ENCODE results near the gene KAZN.

Gene KAZN

DNA sequence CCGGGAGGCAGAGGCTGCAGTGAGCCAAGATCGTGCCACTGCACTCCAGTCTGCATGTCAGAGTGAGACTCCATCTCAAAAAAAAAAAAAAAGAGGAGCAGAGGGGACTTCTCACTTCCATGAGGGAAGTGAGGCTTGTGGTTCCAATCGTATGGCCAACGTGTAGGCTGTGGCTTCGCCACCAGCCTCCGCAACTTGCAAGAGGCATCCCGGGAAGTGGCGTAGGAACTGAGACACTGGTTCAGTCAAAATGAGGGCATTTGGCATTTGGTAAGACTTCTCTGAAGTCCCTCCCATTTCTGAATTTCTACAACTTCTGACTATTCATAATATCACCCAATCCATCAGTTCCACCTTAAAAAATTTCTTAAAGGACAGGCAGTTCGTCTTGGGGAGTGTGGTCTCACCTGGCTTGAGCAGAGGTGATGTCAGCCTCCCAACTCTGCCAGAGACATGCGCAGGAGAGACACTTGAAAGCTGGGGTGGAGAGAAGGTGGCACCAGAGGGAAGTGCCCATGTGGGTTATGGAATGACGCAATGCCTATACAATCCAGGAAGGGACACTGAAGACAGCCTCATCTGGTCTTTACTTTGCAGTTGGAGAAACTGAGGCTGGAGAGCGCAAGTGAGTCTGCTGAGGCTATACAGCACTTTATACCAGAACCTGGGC, 17.2 kb downstream of the KAZN start:
- no peak for DNase-seq

DNA sequence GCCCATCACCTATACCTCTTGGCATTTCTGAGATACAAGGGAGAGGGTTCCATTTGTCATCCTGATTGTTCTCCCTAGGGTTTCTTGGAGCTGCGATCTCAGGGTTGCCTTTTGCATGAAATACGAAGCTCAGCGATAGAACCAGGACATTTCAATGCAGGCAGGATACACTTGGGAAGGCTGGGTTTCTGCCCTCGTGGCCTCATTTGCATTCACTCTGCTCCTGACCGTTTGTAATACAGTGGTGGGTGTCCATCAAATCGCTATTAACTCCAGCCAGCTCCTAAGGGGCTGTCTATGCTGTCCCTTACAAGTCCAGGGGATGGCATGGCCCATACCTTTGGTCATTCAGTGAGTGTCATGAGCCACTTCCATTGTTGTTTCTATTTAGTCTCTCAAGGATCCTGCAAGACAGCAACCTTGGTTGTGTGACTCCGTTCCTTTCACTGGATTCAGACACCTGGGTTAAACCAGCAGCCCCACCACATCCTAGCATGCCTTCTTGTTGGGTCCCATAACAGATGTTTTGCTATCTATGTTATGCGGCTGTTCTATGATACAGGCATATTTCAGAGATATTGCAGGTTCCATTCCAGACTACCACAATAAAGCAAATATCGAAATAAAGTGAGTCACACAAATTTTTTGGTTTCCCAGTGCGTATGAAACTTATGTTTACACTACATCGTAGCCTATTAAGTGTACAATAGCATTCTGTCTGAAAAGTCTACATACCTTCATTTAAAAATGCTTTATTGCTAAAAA, 18.3 kb downstream of the KAZN start:
- no peak for DNase-seq

DNA sequence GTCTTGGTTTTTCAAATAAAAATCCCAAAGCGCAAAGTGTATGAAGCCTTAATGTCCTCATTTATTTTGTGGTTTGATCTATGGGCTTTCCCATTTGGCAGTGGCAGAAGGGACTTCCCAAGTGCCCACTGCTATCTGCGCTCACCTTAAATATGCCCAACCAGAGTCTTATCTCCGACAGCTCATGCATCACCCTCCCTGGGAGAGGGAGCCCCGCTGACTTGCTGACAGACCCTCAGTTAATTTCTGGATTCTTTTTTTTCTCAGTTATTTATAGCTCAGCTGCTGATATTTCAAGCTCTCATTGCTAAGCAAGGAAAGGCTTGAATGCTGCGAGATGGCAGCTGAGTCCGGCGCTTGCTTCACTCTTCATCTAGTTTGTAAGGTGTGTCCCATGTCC, 19.3 kb downstream of the KAZN start:
- DNase-seq = no peak

DNA sequence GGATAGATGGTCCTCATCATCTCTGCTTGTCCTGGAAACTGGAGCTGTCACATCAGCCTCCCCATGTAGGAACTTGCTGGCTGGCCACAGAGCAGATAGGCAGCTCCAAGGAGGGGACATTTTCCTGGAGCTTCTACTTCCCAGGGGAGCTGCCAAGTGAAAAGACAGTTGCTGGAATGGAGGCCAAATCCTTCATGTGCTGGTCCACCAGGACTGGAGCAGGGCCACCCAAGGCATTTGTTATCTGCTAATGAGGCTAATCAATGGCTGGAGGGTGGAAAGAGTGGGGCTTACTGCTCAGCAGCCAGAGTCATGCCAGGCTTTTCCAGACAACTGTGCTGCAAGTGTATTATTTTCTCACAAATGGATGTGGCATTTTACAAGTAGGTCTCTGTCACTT, 22.5 kb downstream of the KAZN start:
- DNase-seq = no peak

DNA sequence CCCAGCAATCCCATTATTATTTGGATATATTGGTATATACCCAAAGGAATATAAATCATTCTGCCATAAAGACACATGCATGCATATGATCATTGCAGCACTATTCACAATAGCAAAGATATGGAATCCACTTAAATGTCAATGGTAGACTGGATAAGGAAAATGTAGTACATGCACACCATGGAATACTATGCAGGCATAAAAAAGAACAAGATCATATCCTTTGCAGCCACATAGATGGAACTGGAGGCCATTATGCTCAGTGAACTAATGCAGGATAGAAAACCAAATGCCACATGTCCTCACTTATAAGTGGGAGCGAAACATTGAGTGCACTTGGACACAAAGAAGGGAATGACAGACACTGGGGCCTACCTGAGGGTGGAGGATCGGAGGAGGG, 24.6 kb downstream of the KAZN start:
- DNase-seq = no peak

DNA sequence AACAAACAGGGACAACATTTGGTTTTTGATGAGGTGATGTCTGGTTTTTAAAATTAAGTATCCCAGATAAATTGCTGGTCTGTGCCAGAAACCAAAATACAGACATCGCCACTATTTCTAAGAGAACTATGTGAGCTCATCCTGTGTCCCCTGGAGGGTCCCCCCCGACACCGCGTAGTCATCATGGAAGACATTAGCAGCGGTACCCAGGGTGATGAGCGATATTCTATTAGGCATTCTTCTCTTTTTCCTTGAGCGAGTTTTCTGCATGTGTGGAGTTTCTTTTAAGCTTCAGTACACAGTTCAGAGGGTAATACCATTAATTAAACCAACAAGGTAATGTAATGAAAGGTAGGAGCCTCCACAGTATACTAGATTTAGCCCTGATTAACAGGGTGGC, 26.5 kb downstream of the KAZN start:
- DNase-seq = no peak

DNA sequence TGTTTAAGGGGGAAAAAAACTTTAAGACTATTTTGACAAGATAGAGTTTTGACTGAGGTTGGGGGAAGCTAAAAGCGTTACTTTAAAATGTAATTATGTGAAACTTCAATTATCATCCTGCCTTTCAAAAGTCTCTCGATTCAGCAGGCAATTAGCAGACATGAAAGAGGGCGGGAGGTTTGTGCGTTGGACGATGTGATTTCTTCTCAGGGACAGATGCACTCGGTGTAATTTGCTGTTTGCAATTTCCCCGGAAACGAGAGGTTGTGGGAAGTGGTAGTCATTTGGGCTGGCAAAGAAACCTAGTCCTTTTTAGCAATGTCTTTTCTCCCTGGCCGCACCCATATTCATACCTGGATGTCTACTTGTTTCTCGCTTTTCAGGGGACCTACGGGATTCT, 27.1 kb downstream of the KAZN start:
- DNase-seq = no peak

DNA sequence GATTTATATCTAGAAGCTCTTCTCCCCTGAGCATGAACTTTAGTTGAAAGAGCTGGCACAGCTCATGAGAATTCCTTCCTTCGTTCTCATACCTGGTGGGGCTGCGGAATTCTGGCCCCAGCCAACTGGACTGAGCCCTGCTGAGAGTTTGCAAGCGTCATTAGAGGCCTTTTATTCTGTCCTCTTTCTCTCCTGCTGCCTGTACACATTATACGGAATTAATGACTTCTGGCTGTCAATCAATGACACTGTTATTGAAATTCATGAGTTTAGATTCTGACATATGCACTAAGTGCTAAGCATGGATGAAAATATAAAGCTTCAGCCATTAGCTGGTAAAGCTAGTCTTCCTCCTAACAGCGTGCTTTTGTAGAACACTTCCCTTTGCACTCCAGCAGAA, 27.5 kb downstream of the KAZN start:
- DNase-seq = no peak

DNA sequence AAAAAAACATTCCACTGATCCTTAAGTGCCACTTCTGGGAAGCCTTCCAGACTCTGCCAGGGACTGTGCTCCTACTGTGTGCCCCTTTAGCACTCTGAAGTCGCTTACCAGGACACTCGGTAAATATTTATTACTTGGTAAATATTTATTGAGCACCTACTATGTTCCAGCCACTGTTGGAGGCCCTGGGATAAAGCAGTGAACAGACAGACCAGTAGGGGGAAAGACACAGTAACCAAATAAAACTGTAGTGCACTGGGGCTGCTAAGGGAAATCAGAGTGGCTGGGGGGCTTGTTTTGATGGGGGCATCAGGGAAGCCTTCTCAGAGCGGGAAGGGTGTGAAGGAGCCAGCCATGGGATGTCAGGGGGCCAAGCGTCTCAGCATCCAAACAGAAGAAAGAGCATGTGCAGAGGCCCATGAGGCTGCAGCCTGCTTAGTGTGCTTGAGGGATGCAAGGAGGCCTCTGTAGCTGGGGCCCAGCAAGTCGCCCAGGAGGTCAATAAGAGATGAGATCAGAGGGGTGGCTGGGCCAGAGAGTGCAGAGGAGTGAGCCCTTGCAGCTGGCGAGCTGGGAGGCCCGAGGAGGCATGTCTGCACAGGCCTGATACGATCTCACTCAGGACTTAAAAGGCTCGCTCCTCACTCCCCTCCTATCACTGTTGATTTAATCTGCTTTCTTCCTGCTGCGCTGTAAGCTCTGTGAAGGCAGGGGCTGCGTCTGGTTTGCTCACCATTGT, 28.6 kb downstream of the KAZN start:
- no peak for DNase-seq

DNA sequence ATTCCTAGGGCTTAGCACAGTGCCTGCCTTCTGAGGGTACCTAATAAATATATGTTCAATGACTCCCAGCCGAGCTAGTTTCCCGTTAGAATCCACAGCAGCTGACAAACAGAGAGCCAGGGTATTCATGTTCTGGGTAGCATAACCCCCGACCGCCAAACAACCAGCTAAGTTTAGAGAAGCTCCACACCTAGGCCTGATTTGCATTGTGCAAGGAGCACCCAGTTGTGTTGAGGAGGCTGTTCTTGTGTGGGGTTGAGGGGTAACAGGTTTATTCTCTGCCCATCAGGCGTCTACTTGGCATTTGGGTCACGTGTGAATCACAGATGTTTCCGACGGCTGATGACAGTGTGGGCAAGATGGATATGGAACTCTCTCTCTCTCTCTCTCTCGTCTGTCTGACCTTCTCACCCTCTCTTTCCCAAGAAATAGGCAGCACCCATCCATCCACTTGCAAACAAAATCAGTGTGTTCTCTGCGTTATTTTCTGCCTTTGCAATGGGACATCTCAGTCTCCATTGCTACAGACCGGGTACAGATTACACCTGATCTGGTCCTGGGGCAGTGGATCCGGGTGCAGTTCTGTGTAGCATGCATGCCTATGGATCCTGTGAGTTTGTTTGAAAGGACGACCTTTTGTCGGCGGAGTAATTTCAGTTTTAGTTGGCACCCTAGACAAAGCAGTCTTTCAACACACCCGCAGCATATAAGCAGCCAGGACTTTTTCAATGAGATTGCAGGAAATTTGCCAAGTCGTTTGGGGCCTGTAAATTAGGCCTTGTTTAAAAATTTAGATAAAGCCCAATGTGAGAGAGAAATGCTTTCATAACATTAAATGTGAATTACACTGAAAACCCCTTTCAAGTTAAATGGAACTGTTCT, 29.4 kb downstream of the KAZN start:
- DNase-seq = no peak

DNA sequence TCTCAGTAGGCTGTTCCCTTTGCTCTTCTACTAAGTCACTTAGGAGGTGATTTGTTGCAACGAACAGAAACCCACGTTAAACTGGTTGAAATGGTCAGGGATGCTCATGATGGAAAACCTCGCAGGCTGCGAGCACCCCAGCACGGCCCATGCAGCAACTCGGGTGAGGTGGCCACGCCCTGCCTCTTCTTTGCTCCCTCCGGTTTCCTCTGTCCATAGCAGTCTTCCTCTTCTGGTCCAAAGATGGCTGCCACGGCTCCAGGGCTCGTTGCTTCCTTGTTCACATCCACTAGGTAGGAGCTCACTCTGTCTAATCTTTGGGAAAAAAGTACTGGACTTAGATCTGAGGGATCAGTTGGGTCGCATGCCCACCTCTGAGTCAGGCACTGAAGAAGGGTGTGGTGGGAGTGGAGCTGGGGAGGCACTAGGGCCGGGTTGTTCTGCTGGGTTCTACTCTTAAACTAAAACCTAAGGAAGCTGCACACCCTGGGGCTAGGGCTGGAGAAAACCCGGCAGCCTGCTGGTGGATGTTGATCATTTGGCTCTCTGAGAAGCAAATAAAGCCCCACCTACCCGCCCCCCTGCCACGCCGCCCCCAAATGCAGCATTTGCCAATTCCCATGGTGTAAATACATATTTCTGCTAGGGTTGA, 31.0 kb downstream of the KAZN start:
- no peak for DNase-seq

DNA sequence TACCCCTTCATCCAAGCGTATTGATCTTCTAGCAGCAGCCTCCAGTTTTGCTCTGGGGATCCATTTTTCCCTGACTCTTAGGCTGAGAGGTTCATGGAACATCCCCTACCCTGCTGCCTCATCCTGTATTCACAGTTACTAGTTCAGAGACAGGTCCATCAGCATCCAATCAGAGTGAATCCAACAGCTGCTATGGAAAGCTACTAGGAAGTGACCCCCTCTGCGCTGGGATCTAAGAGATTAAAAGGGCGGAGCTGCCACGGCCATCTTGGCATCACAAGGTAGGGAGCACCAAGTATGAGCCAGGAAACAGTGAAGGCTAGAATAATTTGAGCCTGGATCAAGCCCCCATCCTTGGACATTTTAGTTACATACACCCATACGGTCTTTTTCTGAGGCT, 32.5 kb downstream of the KAZN start:
- DNase-seq = no peak

DNA sequence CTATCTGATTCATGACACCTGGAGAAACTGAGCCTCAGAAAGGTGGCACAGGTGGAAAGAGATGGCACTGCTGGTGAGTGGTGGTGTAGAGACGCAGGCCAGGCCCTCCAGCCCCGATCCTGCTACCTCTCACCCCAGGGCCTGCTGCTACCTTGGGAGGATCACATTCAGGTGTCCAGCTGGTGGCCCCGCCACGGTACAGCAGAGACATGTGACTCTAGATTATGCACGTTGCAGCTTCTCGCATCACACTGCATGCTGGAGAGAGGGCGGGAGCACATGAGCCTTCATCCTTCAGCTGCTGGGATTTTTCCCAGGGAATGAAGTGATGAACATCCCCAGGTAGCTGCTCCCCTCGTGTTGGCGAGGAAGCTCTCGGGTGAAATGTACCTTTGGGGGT, 32.9 kb downstream of the KAZN start:
- DNase-seq = no peak

DNA sequence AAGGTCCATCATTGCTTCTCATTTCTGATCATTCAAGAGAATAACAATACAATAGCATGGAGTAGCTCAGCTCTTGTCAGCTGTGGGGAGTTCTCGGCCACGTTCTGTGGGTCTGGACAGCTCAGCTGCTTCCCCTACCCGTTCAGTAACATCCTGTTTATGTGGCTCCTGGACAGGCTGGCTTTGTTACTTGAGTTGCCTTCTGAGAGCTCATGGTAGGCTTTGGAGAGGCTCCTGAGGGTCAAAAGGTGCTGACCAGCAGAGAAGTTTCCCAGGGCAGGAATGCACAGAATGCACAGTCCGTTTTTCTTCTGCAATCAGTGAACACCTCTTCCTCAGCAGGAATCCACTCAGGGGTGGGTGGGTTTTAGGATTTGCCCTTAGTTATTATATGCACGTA, 36.0 kb downstream of the KAZN start:
- DNase-seq = no peak

DNA sequence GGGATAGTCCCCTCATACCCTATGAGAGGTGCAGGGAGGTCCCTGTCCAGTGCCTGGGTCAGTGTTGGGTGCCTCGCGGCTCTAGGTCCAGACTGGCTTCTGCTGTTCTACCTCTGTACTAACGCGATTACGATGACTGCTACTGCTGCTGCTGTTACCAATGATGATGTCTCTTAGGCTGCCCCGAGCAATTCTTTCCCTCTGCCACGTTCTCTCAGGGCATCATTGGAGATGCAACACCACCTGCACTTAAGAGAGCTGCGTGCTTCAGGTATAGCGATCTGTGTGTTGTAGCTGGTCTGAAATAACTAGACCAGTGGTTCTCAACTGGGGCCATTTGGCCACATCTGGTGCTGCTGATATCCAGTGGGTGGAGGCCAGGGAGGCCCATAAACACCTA, 36.9 kb downstream of the KAZN start:
- DNase-seq = no peak

DNA sequence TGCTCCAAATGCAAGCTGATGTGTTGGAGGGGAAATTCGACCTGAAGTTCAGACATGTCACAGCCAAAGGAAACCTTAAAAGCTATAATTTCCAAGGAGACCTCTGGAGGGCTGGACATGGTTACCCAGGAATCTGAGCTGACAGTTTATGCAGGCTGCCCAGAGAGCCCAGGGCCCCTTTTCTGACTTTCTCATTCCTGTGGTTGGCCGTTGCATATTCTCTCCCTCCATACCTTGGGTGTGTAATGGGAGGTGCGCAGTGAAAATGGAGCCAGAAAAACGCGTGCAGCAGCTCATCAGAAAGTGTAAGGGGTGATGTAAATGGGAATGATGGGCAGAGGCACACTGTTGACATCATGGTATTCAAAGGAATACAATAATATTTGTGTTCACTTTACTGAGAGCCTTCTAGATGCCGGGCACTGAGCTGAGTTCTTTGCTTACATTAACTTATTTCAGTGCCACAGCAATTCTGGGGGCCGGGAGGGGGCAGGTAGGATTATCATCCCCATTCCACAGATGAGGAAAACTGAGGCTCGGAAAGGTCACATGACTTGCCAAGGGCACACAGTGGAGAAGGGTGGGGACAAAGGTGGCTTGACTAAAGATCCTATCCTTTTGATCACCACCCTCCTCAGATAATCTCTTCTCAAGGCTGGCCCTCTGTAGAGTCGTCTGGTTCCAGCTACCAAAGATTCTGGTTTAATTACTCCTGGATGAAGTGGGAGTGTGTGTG, 38.6 kb downstream of the KAZN start:
- no peak for DNase-seq

DNA sequence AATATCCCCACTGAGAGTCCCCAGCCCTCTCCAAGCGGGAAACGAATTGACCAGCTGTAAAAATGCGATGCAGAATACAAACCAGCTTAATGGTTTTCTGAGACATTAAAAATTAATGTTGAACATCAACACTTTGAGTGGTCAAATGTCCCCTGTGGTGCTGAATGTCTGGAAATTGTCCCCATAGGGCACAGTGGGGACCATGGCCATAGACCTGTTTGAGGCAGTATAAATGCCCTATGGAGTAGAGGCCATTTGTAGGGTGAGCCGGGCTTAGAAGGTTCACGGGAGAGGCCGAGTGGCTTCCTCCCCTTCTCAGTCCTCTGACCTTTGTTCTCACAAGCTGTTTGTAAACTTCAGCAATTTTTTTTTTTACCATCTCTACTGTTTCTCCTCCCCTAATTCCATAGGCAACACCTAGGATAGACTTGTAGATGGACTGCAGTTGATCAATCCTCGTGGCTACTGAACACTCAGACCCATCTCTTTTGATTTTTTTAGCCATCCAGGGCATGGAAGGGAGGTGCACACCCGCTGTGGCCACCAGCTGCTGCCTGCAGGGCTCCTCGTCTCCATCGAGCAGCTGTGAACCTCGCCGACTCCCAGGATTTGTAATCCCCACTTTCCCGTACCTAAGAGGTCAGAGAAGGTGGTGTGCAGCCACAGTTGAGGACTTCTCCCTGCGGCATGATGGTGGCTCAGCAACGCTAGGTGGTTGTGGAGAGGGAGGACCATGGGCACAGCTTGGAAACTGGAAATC, 41.0 kb downstream of the KAZN start:
- no peak for DNase-seq

DNA sequence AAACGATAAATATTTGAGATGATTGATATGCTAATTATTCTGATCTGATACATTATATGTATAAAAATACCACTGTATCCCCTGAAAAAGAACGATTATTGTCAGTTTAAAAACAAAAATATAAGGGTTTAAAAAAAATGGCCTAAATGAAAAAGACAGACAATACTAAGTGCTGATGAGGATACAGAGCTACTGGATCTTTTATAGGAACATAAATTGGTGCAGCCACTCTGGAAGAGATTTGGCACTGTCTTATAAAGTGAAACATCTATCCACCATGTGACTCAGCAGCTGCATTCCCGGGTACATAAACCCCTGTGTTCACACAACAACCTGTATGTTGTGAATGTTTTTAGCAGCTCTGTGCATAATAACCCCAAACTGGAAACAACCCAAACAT, 44.2 kb downstream of the KAZN start:
- no peak for DNase-seq

DNA sequence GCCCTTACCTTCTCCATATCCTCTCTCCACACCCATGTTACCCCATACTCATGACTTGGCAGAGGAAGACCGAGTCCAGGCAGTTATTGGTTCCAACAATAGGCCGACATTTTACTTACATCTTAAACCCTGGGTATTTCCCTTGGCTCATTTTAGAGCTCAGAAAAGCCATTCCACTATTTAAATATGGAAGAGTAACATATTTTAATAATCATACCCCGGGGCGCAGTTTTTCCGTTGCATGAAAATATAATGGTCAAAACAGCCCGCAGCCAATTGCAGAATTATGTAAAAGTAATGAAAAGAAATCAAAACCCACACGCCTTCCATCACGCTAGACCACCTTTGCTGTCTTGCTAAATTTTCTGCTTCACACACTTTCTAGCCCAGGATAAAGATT, 48.5 kb downstream of the KAZN start:
- DNase-seq = no peak

DNA sequence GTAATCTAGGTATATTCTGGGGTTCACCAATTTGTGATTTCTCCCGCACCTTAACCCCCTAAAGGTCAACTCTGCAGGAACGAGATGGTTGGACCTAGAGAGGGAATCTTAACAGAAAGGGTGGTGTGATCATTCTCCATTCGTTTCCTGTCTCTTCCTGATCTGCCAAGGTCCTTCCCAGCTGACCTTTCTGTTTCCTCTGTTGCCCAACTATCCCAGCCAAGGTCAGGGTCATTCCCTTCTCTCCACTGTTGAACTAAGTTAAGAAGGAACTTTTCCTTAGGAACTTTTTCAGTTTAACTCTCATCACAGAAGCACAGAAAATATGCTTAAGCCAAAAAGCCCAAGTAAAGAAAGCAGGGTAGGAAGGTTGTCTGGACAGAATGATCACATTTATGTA, 49.3 kb downstream of the KAZN start:
- no peak for DNase-seq

DNA sequence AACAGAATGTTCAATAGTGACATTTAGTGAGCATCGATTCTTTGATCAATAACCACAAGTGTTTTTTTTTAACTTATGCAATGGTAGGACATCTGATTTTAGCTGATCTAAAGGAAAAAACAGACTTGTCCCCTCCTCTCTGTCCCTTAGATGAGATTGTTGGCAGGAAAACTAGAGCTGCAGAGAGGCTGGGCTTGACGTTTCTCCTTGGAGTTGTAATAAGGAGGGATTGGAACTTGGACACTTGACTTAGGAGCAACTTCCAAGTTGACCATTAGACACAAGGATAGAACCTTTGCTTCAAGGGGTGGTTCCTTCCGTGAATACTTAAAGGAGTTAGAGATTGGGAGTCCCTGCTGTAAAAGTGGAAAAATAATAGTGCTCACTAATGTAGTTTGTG, 49.9 kb downstream of the KAZN start:
- no peak for DNase-seq

Data from stimulated activated naive CD4-positive, alpha-beta T cell treated with Interleukin-2 at 50 U/mL for 16 hours (primary cell).